GM23338 (cell line): ENCODE results near the gene MGLL. TPM values are rescaled to one million over a fixed set of nuclear protein-coding genes. Genes with fewer than 3 reads are reported as not detected.

Experiments used
- ATAC-seq: fragments of 200-7000 bp; cut with Tn5 transposase; 3 replicates; pipeline ENCODE4 v1.9.1; 2020
- DNase-seq: peaks from one replicate; pipeline ENCODE4 v3.0.0-alpha.2; 2015; ENCODE audit warnings: low spot score
- H2AFZ ChIP-seq: fragments of 200-600 bp; sonication (generic); 2 replicates; pipeline ENCODE4 v1.8.0; 2016; ENCODE audit warnings: antibody characterized with exemption, mild to moderate bottlenecking, moderate library complexity
- H3F3A ChIP-seq: fragments of 200-600 bp; sonication (generic); replicated peaks from 2 replicates; pipeline ENCODE4 v1.8.0; 2017; ENCODE audit warnings: antibody characterized with exemption, mixed run types, low read depth
- H3K27ac ChIP-seq: fragments of 200-600 bp; sonication (generic); 2 replicates; pipeline ENCODE4 v1.6.1; 2016; ENCODE audit warnings: low read depth
- H3K27me3 ChIP-seq: fragments of 200-600 bp; sonication (generic); 2 replicates; pipeline ENCODE4 v1.8.0; 2016; ENCODE audit warnings: mild to moderate bottlenecking, mixed run types, moderate library complexity; ENCODE audit not compliant: insufficient read depth
- H3K36me3 ChIP-seq: fragments of 200-600 bp; sonication (generic); 2 replicates; pipeline ENCODE4 v1.8.0; 2016; ENCODE audit warnings: mild to moderate bottlenecking; ENCODE audit not compliant: insufficient read depth
- H3K4me1 ChIP-seq: fragments of 200-600 bp; sonication (generic); 2 replicates; pipeline ENCODE4 v1.8.0; 2016; ENCODE audit warnings: mild to moderate bottlenecking, moderate library complexity; ENCODE audit not compliant: insufficient read depth
- H3K4me2 ChIP-seq: fragments of 200-600 bp; sonication (generic); 2 replicates; pipeline ENCODE4 v1.7.1; 2017; ENCODE audit warnings: mixed run types
- H3K4me3 ChIP-seq: fragments of 200-600 bp; sonication (generic); 2 replicates; pipeline ENCODE4 v1.6.1; 2016; ENCODE audit warnings: mixed run types
- H3K79me2 ChIP-seq: fragments of 200-600 bp; sonication (generic); replicated peaks from 2 replicates; pipeline ENCODE4 v1.8.0; 2017; ENCODE audit warnings: mild to moderate bottlenecking; ENCODE audit not compliant: insufficient read depth
- H3K9me2 ChIP-seq: fragments of 200-600 bp; sonication (generic); 2 replicates; pipeline ENCODE4 v1.8.0; 2017; ENCODE audit not compliant: insufficient read depth
- H4K20me1 ChIP-seq: fragments of 200-600 bp; sonication (generic); replicated peaks from 2 replicates; pipeline ENCODE4 v1.8.0; 2017; ENCODE audit warnings: mild to moderate bottlenecking; ENCODE audit not compliant: insufficient read depth
- H3K27ac Mint-ChIP-seq: 2 replicates; pipeline ENCODE4 v1.8.0; 2020; ENCODE audit warnings: inconsistent platforms, mild to moderate bottlenecking, moderate library complexity, mixed read lengths
- H3K27me3 Mint-ChIP-seq: 3 replicates; pipeline ENCODE4 v1.8.0; 2022; ENCODE audit warnings: low read depth, mild to moderate bottlenecking, moderate library complexity, mixed read lengths, inconsistent platforms; ENCODE audit not compliant: insufficient read depth, poor library complexity
- H3K36me3 Mint-ChIP-seq: 3 replicates; pipeline ENCODE4 v1.8.0; 2021; ENCODE audit warnings: low read depth, mild to moderate bottlenecking, inconsistent platforms, moderate library complexity, mixed read lengths
- H3K4me1 Mint-ChIP-seq: 3 replicates; pipeline ENCODE4 v1.8.0; 2020; ENCODE audit warnings: mild to moderate bottlenecking, inconsistent platforms, mixed read lengths
- H3K4me3 Mint-ChIP-seq: 3 replicates; pipeline ENCODE4 v1.8.0; 2021; ENCODE audit warnings: moderate library complexity, mild to moderate bottlenecking, inconsistent platforms, mixed read lengths
- H3K9me3 Mint-ChIP-seq: 3 replicates; pipeline ENCODE4 v1.8.0; 2020; ENCODE audit warnings: moderate library complexity, mild to moderate bottlenecking, inconsistent platforms, mixed read lengths
- EZH2phosphoT487 ChIP-seq: fragments of 200-600 bp; sonication (generic); IDR thresholded peaks from one replicate; pipeline ENCODE4 v1.8.1; 2018; ENCODE audit warnings: antibody characterized with exemption; ENCODE audit not compliant: unreplicated experiment
- JUNB ChIP-seq: IDR thresholded peaks from one replicate; pipeline ENCODE4 v1.6.1; 2016; ENCODE audit warnings: antibody characterized with exemption; ENCODE audit not compliant: unreplicated experiment
- POLR2AphosphoS5 ChIP-seq: IDR thresholded peaks from 2 replicates; pipeline ENCODE4 v1.6.1; 2016; ENCODE audit warnings: antibody characterized with exemption, low read depth
- ZNF114 ChIP-seq: fragments of 250-450 bp; sonication (Bioruptor Pico); IDR thresholded peaks from 2 replicates; pipeline ENCODE4 v1.5.0; 2020; ENCODE audit warnings: mild to moderate bottlenecking, moderate library complexity
- ZNF331 ChIP-seq: fragments of 250-450 bp; sonication (Bioruptor Pico); IDR thresholded peaks from 2 replicates; pipeline ENCODE4 v1.5.0; 2020; ENCODE audit warnings: low read depth, mild to moderate bottlenecking, moderate library complexity
- polyA plus RNA-seq: library from polyadenylated mRNA; unstranded; fragments of >200 nt; fragmentation: Nextera tagmentation; extraction: Ambion mirVana; gene quantifications from 2 replicates; pipeline ENCODE4 v1.2.1, GENCODE V29; 2016
- total RNA-seq: library from RNA; depleted of rRNA; stranded (reverse); fragments of >200 nt; shearing (Covaris generic); gene quantifications from 2 replicates; pipeline ENCODE4 v1.2.3, GENCODE V29; 2014
- TF ChIP-seq, protein P1 (sequence below): IDR thresholded peaks from one replicate; pipeline ENCODE4 v1.6.1; 2018; ENCODE audit warnings: antibody characterized with exemption; ENCODE audit not compliant: unreplicated experiment
- TF ChIP-seq, protein P2 (sequence below), 2 experiments: fragments of 200-600 bp in 1 of 2; sonication (generic) in 1 of 2; conservative IDR thresholded peaks; 2 replicates each; pipeline versions ENCODE4 v1.5.1 to v1.6.1; 2016 to 2017; ENCODE audit warnings: antibody characterized with exemption in 2 of 2, low read depth in 2 of 2, mild to moderate bottlenecking in 2 of 2, moderate library complexity in 1 of 2
- TF ChIP-seq, protein P3 (sequence below): IDR thresholded peaks from 2 replicates; pipeline ENCODE4 v1.6.1; 2016; ENCODE audit warnings: antibody characterized with exemption
- TF ChIP-seq, protein P4 (sequence below): fragments of 250-450 bp; sonication (Bioruptor Pico); IDR thresholded peaks from 2 replicates; pipeline ENCODE4 v1.5.0; 2020; ENCODE audit warnings: mild to moderate bottlenecking, moderate library complexity

The MGLL gene
- total and polyA plus RNA-seq, 2 experiments from 2014 or later, result 0.71 to 0.83 TPM

DNA sequence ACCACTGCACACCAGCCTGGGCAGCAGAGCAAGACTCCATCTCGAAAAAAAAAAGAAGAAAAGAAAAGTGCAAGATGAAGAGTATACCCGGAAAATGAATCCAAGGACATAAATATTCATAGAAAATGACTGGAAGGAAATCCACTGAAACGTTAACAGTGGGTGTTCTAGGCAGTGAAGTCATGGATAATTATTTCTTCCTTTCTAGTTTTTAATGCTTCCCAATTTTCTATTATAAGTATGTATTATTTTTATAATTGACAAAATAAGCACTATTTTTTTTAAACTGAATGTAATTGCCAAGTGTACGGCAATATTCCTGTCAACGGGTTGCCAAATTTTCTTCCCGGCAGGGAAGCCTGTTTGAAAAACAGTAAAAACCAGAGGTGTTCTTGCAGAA, 37.4 kb upstream of the MGLL start (continued):
- TF ChIP-seq, protein P1, sequence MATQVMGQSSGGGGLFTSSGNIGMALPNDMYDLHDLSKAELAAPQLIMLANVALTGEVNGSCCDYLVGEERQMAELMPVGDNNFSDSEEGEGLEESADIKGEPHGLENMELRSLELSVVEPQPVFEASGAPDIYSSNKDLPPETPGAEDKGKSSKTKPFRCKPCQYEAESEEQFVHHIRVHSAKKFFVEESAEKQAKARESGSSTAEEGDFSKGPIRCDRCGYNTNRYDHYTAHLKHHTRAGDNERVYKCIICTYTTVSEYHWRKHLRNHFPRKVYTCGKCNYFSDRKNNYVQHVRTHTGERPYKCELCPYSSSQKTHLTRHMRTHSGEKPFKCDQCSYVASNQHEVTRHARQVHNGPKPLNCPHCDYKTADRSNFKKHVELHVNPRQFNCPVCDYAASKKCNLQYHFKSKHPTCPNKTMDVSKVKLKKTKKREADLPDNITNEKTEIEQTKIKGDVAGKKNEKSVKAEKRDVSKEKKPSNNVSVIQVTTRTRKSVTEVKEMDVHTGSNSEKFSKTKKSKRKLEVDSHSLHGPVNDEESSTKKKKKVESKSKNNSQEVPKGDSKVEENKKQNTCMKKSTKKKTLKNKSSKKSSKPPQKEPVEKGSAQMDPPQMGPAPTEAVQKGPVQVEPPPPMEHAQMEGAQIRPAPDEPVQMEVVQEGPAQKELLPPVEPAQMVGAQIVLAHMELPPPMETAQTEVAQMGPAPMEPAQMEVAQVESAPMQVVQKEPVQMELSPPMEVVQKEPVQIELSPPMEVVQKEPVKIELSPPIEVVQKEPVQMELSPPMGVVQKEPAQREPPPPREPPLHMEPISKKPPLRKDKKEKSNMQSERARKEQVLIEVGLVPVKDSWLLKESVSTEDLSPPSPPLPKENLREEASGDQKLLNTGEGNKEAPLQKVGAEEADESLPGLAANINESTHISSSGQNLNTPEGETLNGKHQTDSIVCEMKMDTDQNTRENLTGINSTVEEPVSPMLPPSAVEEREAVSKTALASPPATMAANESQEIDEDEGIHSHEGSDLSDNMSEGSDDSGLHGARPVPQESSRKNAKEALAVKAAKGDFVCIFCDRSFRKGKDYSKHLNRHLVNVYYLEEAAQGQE, result no peak

DNA sequence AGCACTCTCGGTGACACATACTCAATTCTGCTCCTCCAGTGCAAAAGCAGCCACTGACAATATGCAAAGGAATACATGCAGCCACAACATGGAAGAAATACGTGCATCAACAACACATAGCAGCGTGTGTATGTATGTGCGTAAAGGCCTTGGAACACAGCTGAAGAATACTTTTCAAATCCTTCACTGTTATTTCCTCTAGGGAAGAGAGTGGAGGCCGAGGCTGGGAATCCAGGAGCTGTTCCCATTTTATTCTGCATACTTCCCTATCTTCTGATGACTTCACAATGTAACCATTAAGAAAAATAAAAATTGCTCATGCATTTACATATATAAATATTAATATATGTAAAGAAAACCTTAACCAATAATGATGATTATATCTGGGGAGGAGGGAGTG, 36.6 kb upstream of the MGLL start:
- H3K27me3 Mint-ChIP-seq, result peaks cover 2% of the 10 kb centered on the region
- ATAC-seq (no peak), DNase-seq (no peak)
- H3K4me2 ChIP-seq, result no peak overlapping the region
- no peak overlapping the region for H2AFZ ChIP-seq
- H3K9me3 Mint-ChIP-seq, result no peaks in the 10 kb centered on the region
- no peaks in the 10 kb centered on the region for H3F3A ChIP-seq
- H3K36me3 Mint-ChIP-seq, result no peaks in the 10 kb centered on the region
- peaks cover 7% of the 10 kb centered on the region for H3K4me1 Mint-ChIP-seq
- H4K20me1 ChIP-seq, result no peaks in the 10 kb centered on the region
- no peaks in the 10 kb centered on the region for H3K27me3 ChIP-seq
- H3K4me1 ChIP-seq, result no peaks in the 10 kb centered on the region
- no peaks in the 10 kb centered on the region for H3K79me2 ChIP-seq
- H3K4me3 Mint-ChIP-seq, result no peak overlapping the region
- H3K36me3 ChIP-seq, result no peaks in the 10 kb centered on the region
- no peak overlapping the region for H3K27ac ChIP-seq
- no peak overlapping the region for H3K4me3 ChIP-seq
- no peaks in the 10 kb centered on the region for H3K9me2 ChIP-seq
- H3K27ac Mint-ChIP-seq, result no peak overlapping the region
- TF ChIP-seq ZNF331 (no peak), ZNF114 (CRISPR knock-in tag) (no peak), JUNB (no peak), POLR2AphosphoS5 (no peak), EZH2phosphoT487 (no peak)
- TF ChIP-seq, protein P2, sequence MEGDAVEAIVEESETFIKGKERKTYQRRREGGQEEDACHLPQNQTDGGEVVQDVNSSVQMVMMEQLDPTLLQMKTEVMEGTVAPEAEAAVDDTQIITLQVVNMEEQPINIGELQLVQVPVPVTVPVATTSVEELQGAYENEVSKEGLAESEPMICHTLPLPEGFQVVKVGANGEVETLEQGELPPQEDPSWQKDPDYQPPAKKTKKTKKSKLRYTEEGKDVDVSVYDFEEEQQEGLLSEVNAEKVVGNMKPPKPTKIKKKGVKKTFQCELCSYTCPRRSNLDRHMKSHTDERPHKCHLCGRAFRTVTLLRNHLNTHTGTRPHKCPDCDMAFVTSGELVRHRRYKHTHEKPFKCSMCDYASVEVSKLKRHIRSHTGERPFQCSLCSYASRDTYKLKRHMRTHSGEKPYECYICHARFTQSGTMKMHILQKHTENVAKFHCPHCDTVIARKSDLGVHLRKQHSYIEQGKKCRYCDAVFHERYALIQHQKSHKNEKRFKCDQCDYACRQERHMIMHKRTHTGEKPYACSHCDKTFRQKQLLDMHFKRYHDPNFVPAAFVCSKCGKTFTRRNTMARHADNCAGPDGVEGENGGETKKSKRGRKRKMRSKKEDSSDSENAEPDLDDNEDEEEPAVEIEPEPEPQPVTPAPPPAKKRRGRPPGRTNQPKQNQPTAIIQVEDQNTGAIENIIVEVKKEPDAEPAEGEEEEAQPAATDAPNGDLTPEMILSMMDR (conservative IDR thresholded peaks at IDR 0.05; ENCODE audit: low read depth in 2 of 2), result no peak
- TF ChIP-seq, protein P3, sequence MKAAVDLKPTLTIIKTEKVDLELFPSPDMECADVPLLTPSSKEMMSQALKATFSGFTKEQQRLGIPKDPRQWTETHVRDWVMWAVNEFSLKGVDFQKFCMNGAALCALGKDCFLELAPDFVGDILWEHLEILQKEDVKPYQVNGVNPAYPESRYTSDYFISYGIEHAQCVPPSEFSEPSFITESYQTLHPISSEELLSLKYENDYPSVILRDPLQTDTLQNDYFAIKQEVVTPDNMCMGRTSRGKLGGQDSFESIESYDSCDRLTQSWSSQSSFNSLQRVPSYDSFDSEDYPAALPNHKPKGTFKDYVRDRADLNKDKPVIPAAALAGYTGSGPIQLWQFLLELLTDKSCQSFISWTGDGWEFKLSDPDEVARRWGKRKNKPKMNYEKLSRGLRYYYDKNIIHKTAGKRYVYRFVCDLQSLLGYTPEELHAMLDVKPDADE, result no peak
- TF ChIP-seq, protein P4, sequence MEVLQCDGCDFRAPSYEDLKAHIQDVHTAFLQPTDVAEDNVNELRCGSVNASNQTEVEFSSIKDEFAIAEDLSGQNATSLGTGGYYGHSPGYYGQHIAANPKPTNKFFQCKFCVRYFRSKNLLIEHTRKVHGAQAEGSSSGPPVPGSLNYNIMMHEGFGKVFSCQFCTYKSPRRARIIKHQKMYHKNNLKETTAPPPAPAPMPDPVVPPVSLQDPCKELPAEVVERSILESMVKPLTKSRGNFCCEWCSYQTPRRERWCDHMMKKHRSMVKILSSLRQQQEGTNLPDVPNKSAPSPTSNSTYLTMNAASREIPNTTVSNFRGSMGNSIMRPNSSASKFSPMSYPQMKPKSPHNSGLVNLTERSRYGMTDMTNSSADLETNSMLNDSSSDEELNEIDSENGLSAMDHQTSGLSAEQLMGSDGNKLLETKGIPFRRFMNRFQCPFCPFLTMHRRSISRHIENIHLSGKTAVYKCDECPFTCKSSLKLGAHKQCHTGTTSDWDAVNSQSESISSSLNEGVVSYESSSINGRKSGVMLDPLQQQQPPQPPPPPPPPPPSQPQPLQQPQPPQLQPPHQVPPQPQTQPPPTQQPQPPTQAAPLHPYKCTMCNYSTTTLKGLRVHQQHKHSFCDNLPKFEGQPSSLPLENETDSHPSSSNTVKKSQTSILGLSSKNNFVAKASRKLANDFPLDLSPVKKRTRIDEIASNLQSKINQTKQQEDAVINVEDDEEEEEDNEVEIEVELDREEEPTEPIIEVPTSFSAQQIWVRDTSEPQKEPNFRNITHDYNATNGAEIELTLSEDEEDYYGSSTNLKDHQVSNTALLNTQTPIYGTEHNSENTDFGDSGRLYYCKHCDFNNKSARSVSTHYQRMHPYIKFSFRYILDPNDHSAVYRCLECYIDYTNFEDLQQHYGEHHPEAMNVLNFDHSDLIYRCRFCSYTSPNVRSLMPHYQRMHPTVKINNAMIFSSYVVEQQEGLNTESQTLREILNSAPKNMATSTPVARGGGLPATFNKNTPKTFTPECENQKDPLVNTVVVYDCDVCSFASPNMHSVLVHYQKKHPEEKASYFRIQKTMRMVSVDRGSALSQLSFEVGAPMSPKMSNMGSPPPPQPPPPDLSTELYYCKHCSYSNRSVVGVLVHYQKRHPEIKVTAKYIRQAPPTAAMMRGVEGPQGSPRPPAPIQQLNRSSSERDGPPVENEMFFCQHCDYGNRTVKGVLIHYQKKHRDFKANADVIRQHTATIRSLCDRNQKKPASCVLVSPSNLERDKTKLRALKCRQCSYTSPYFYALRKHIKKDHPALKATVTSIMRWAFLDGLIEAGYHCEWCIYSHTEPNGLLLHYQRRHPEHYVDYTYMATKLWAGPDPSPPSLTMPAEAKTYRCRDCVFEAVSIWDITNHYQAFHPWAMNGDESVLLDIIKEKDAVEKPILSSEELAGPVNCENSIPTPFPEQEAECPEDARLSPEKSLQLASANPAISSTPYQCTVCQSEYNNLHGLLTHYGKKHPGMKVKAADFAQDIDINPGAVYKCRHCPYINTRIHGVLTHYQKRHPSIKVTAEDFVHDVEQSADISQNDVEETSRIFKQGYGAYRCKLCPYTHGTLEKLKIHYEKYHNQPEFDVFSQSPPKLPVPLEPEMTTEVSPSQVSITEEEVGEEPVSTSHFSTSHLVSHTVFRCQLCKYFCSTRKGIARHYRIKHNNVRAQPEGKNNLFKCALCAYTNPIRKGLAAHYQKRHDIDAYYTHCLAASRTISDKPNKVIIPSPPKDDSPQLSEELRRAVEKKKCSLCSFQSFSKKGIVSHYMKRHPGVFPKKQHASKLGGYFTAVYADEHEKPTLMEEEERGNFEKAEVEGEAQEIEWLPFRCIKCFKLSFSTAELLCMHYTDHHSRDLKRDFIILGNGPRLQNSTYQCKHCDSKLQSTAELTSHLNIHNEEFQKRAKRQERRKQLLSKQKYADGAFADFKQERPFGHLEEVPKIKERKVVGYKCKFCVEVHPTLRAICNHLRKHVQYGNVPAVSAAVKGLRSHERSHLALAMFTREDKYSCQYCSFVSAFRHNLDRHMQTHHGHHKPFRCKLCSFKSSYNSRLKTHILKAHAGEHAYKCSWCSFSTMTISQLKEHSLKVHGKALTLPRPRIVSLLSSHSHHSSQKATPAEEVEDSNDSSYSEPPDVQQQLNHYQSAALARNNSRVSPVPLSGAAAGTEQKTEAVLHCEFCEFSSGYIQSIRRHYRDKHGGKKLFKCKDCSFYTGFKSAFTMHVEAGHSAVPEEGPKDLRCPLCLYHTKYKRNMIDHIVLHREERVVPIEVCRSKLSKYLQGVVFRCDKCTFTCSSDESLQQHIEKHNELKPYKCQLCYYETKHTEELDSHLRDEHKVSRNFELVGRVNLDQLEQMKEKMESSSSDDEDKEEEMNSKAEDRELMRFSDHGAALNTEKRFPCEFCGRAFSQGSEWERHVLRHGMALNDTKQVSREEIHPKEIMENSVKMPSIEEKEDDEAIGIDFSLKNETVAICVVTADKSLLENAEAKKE (CRISPR knock-in tag), result no peak
- TF ChIP-seq, protein P1, result no peak
